SK-N-SH (cell line): ENCODE results near the gene SCN9A. TPM values are rescaled to one million over a fixed set of nuclear protein-coding genes. Genes with fewer than 3 reads are reported as not detected.

Experiments
- CTCF ChIA-PET: fragments of 300-600, 350-600 bp; formaldehyde crosslinking; extraction: SDS; loops from one replicate; lab custom pipeline; 2021; lab: Yijun Ruan, JAX
- POLR2A ChIA-PET: fragments of 350-600 bp; sonication (Branson Sonifier 250); formaldehyde crosslinking; extraction: SDS; loops from one replicate; lab custom pipeline; 2020; ENCODE audit warnings: antibody characterized with exemption, inconsistent platforms; lab: Yijun Ruan, JAX
- DNase-seq: peaks from one replicate; pipeline ENCODE4 v3.0.0; 2012
- H2AFZ ChIP-seq: fragments of 200-600 bp; sonication (generic); 2 replicates; pipeline ENCODE4 v1.8.1; 2016; ENCODE audit warnings: antibody characterized with exemption, mild to moderate bottlenecking, low read depth
- H3F3A ChIP-seq: fragments of 200-600 bp; sonication (generic); replicated peaks from 2 replicates; pipeline ENCODE3; 2016; ENCODE audit warnings: antibody characterized with exemption, mild to moderate bottlenecking; ENCODE audit not compliant: insufficient read depth
- H3K27ac ChIP-seq, 2 experiments: fragments of 200-500 bp in 1 of 2; fragments of 200-600 bp in 1 of 2; sonication (Bioruptor generic) in 1 of 2; sonication (generic), shearing (Covaris generic) in 1 of 2; 2 replicates each; pipeline versions ENCODE4 v1.5.1 to v1.6.1; 2014 to 2016; ENCODE audit warnings: low read depth in 2 of 2, inconsistent platforms in 1 of 2, low read length in 1 of 2, mild to moderate bottlenecking in 1 of 2, mixed read lengths in 1 of 2
- H3K27me3 ChIP-seq: fragments of 200-600 bp; sonication (generic), shearing (Covaris generic); 2 replicates; pipeline ENCODE4 v1.6.1; 2016; ENCODE audit warnings: mixed run types; ENCODE audit not compliant: insufficient read depth
- H3K36me3 ChIP-seq, 2 experiments: fragments of 200-500 bp in 1 of 2; fragments of 200-600 bp in 1 of 2; sonication (Bioruptor generic) in 1 of 2; sonication (generic) in 1 of 2; replicated peaks in 1 of 2; 2 replicates each; pipeline versions ENCODE3 to v1.5.1; 2014 to 2016; ENCODE audit warnings: low read length in 1 of 2, mild to moderate bottlenecking in 1 of 2; ENCODE audit not compliant: insufficient read depth in 2 of 2, control insufficient read depth in 1 of 2
- H3K4me1 ChIP-seq, 2 experiments: fragments of 200-500 bp in 1 of 2; fragments of 200-600 bp in 1 of 2; sonication (Bioruptor generic) in 1 of 2; sonication (generic), shearing (Covaris generic) in 1 of 2; 2 replicates each; pipeline versions ENCODE4 v1.5.1 to v1.6.1; 2014 to 2016; ENCODE audit warnings: low read depth in 1 of 2, low read length in 1 of 2, mixed run types in 1 of 2; ENCODE audit not compliant: insufficient read depth in 2 of 2, control insufficient read depth in 1 of 2
- H3K4me2 ChIP-seq: fragments of 200-600 bp; sonication (generic), shearing (Covaris generic); 2 replicates; pipeline ENCODE4 v1.6.1; 2017; ENCODE audit warnings: mixed run types
- H3K4me3 ChIP-seq, 2 experiments: fragments of 200-500 bp in 1 of 2; fragments of 200-600 bp in 1 of 2; sonication (Bioruptor generic) in 1 of 2; sonication (generic), shearing (Covaris generic) in 1 of 2; 2 replicates each; pipeline versions ENCODE4 v1.5.1 to v1.8.1; 2014 to 2016; ENCODE audit warnings: low read depth in 2 of 2, inconsistent platforms in 1 of 2, low read length in 1 of 2, mild to moderate bottlenecking in 1 of 2, mixed read lengths in 1 of 2, moderate library complexity in 1 of 2
- H3K79me2 ChIP-seq: fragments of 200-600 bp; sonication (generic); 2 replicates; pipeline ENCODE4 v1.8.1; 2017; ENCODE audit warnings: mild to moderate bottlenecking; ENCODE audit not compliant: insufficient read depth
- H3K9ac ChIP-seq: fragments of 200-600 bp; sonication (generic); 2 replicates; pipeline ENCODE4 v1.6.1; 2017; ENCODE audit warnings: mixed run types
- H3K9me2 ChIP-seq: fragments of 200-600 bp; sonication (generic); 2 replicates; pipeline ENCODE4 v1.6.1; 2017; ENCODE audit warnings: mixed run types
- H3K9me3 ChIP-seq: fragments of 200-600 bp; sonication (generic); 2 replicates; pipeline ENCODE4 v1.6.1; 2017; ENCODE audit warnings: mixed run types, mild to moderate bottlenecking, moderate library complexity
- H4K20me1 ChIP-seq: fragments of 200-600 bp; sonication (generic); 2 replicates; pipeline ENCODE4 v1.6.1; 2017; ENCODE audit warnings: mild to moderate bottlenecking, mixed run types; ENCODE audit not compliant: insufficient read depth
- EP300 ChIP-seq, 2 experiments: IDR thresholded peaks; 2 replicates each; pipeline versions ENCODE4 v1.4.0 to v1.6.1; 2012; ENCODE audit warnings: borderline replicate concordance in 1 of 2, low read depth in 1 of 2, low read length in 1 of 2
- WGBS: methylation state at CpG from one replicate; pipeline ENCODE4 v1.1.6; 2017; ENCODE audit warnings: low lambda C conversion rate; 5-methylcytosine and 5-hydroxymethylcytosine counted together
- polyA plus RNA-seq, 3 experiments: library from polyadenylated mRNA; depleted of rRNA; stranded (reverse); fragments of >200 nt; gene quantifications; 2 replicates each; pipeline ENCODE4 v1.2.3, GENCODE V29; 2012
- TF ChIP-seq, protein P1 (sequence below): IDR thresholded peaks from 2 replicates; pipeline ENCODE4 v1.6.1; 2012; ENCODE audit warnings: mild to moderate bottlenecking, low read depth, low read length, moderate library complexity

The SCN9A gene
- polyA plus RNA-seq, 1 of the 3 experiments (the other 2 are of a cell fraction), result 5.9 TPM

- Histone ChIP-seq H4K20me1 (no peaks in the 10 kb centered on the region), H2AFZ (no peak overlapping the region), H3K27ac (no peak overlapping the region), H3K4me3 (no peak overlapping the region), H3K79me2 (no peaks in the 10 kb centered on the region), H3K4me1 (no peaks in the 10 kb centered on the region), H3K36me3 (no peaks in the 10 kb centered on the region), H3F3A (no peaks in the 10 kb centered on the region), H3K9me3 (no peaks in the 10 kb centered on the region), H3K9me2 (no peaks in the 10 kb centered on the region), H3K27me3 (no peaks in the 10 kb centered on the region)
- CTCF ChIA-PET, result no interaction called here
- POLR2A ChIA-PET, result no interaction called here
- DNase-seq, result no peak
- TF ChIP-seq, protein P1, sequence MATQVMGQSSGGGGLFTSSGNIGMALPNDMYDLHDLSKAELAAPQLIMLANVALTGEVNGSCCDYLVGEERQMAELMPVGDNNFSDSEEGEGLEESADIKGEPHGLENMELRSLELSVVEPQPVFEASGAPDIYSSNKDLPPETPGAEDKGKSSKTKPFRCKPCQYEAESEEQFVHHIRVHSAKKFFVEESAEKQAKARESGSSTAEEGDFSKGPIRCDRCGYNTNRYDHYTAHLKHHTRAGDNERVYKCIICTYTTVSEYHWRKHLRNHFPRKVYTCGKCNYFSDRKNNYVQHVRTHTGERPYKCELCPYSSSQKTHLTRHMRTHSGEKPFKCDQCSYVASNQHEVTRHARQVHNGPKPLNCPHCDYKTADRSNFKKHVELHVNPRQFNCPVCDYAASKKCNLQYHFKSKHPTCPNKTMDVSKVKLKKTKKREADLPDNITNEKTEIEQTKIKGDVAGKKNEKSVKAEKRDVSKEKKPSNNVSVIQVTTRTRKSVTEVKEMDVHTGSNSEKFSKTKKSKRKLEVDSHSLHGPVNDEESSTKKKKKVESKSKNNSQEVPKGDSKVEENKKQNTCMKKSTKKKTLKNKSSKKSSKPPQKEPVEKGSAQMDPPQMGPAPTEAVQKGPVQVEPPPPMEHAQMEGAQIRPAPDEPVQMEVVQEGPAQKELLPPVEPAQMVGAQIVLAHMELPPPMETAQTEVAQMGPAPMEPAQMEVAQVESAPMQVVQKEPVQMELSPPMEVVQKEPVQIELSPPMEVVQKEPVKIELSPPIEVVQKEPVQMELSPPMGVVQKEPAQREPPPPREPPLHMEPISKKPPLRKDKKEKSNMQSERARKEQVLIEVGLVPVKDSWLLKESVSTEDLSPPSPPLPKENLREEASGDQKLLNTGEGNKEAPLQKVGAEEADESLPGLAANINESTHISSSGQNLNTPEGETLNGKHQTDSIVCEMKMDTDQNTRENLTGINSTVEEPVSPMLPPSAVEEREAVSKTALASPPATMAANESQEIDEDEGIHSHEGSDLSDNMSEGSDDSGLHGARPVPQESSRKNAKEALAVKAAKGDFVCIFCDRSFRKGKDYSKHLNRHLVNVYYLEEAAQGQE, result peak; percentile 87
- TF ChIP-seq EP300 (IDR thresholded peaks at IDR 0.05; ENCODE audit: borderline replicate concordance in 1 of 2, low read depth in 1 of 2, low read length in 1 of 2), result no peak
- TF ChIP-seq, all 33 proteins: peak for 1
- WGBS, result 58% methylated on average over 2 of the region's 2 CpGs
- Histone ChIP-seq H3K9ac (no peak overlapping the region), H3K4me2 (no peak overlapping the region)
Measured at GRCh38 chr2:166147883-166148282, 227.9 kb downstream of the SCN9A start.

Other genes with a start within 250 kb of the SCN9A start
- 0.02 TPM in 1 of 2 replicates, not detected in the other for gene SCN1A, start 247.9 kb downstream of the SCN9A start, polyA plus RNA-seq (2012; rRNA removed)
- gene SCN7A, start 118.3 kb upstream of the SCN9A start, polyA plus RNA-seq (2012; rRNA removed), result 0.02 and 0.05 TPM in 2 replicates